ENCODE measurements around the gene LAMB1.

- TF ChIP-seq CREM (IDR thresholded peaks at IDR 0.05) = no peak
- TF ChIP-seq CREM (CRISPR knock-in tag; IDR thresholded peaks at IDR 0.05) = no peak
- TF ChIP-seq ATF2 (CRISPR knock-in tag; IDR thresholded peaks at IDR 0.05) = no peak
- TF ChIP-seq ZBTB40 (IDR thresholded peaks at IDR 0.05) = no peak
- no peak for TF ChIP-seq ZBTB40 (CRISPR knock-in tag; IDR thresholded peaks at IDR 0.05)
- TF ChIP-seq IRF9 (CRISPR knock-in tag; IDR thresholded peaks at IDR 0.05; ENCODE audit: borderline replicate concordance) = no peak
- TF ChIP-seq ELK4 (CRISPR knock-in tag; IDR thresholded peaks at IDR 0.05; ENCODE audit: borderline replicate concordance) = no peak
- no peak for TF ChIP-seq CTCF (CRISPR knock-in tag; IDR thresholded peaks at IDR 0.05)
- no peak for TF ChIP-seq TSC22D2 (CRISPR knock-in tag; IDR thresholded peaks at IDR 0.05; ENCODE audit: borderline replicate concordance)
- TF ChIP-seq BRD4 (CRISPR knock-in tag; IDR thresholded peaks at IDR 0.05) = no peak
- TF ChIP-seq JUNB (CRISPR knock-in tag; IDR thresholded peaks at IDR 0.05; ENCODE audit: borderline replicate concordance) = no peak
Observed at GRCh38 chr7:107914831-107915230, 88.1 kb downstream of the LAMB1 start.

Measured in HepG2 (cell line).